H1 (cell line): ENCODE measurements around the gene TBC1D16. TPM values are rescaled to one million over a fixed set of nuclear protein-coding genes. Genes with fewer than 3 reads are reported as not detected.

ENCODE experiments used
- CTCF ChIA-PET: fragments of 300-600 bp; sonication (Branson Sonifier 250); formaldehyde crosslinking; loops from one replicate; lab custom pipeline; 2021; ENCODE audit not compliant: partially characterized antibody; lab: Charles Lee
- POLR2A ChIA-PET: fragments of 300-600 bp; sonication (Branson Sonifier 250); formaldehyde crosslinking; loops from one replicate; lab custom pipeline; 2021; ENCODE audit warnings: inconsistent platforms; ENCODE audit not compliant: partially characterized antibody; lab: Charles Lee
- DNase-seq, 2 experiments: peaks; one replicate each; pipeline versions ENCODE4 v3.0.0 to v3.0.0-alpha.2; 2010 to 2022; ENCODE audit warnings: low spot score in 2 of 2, low read depth in 1 of 2, mixed read lengths in 1 of 2
- FAIRE-seq: peaks from 2 replicates; lab custom pipeline; 2011; peaks lifted over from hg19 to GRCh38; lab: Jason Lieb, UNC
- H2AFZ ChIP-seq: 2 replicates; pipeline ENCODE4 v1.8.1; 2012; ENCODE audit warnings: low read length, inconsistent platforms
- H2AK5ac ChIP-seq: 2 replicates; pipeline ENCODE4 v1.6.1; 2013; ENCODE audit warnings: low read depth, low read length
- H2BK120ac ChIP-seq: replicated peaks from 2 replicates; pipeline ENCODE3; 2013; ENCODE audit warnings: low read depth, low read length, inconsistent platforms
- H2BK12ac ChIP-seq: 2 replicates; pipeline ENCODE4 v1.6.1; 2013; ENCODE audit warnings: low read depth, low read length
- H2BK15ac ChIP-seq: 2 replicates; pipeline ENCODE4 v1.6.1; 2013; ENCODE audit warnings: low read length
- H2BK20ac ChIP-seq: 2 replicates; pipeline ENCODE4 v1.6.1; 2013; ENCODE audit warnings: low read length
- H2BK5ac ChIP-seq: 2 replicates; pipeline ENCODE4 v1.6.1; 2013; ENCODE audit warnings: low read depth, low read length
- H3K14ac ChIP-seq: 2 replicates; pipeline ENCODE4 v1.6.1; 2013; ENCODE audit warnings: inconsistent platforms; ENCODE audit not compliant: insufficient read length
- H3K18ac ChIP-seq: 2 replicates; pipeline ENCODE4 v1.6.1; 2013; ENCODE audit warnings: low read length; ENCODE audit errors: extremely low read depth
- H3K23ac ChIP-seq: 2 replicates; pipeline ENCODE4 v1.6.1; 2013; ENCODE audit warnings: inconsistent platforms; ENCODE audit not compliant: insufficient read length
- H3K23me2 ChIP-seq: 2 replicates; pipeline ENCODE4 v1.6.1; 2013; ENCODE audit warnings: low read depth, low read length
- H3K27ac ChIP-seq: 2 replicates; pipeline ENCODE4 v1.6.1; 2011; ENCODE audit warnings: low read depth, low read length, inconsistent platforms
- H3K27me3 ChIP-seq, 4 experiments: replicated peaks in 1 of 4; 1 replicate in 1 of 4; 2 replicates in 3 of 4; pipeline versions ENCODE4 v1.6.1 to v1.8.1; 2011 to 2013; ENCODE audit warnings: low read length in 3 of 4, mild to moderate bottlenecking in 3 of 4, inconsistent platforms in 2 of 4, mixed read lengths in 2 of 4, moderate library complexity in 1 of 4; ENCODE audit not compliant: control insufficient read depth in 3 of 4, insufficient read depth in 3 of 4; ENCODE audit errors: extremely low read depth in 1 of 4
- H3K36me3 ChIP-seq, 4 experiments: 2 replicates each; pipeline versions ENCODE4 v1.6.1 to v1.8.1; 2011 to 2013; ENCODE audit warnings: mild to moderate bottlenecking in 4 of 4, low read length in 3 of 4, moderate library complexity in 2 of 4, control low read depth in 1 of 4, inconsistent platforms in 1 of 4; ENCODE audit not compliant: insufficient read depth in 4 of 4, control insufficient read depth in 2 of 4
- H3K4ac ChIP-seq: replicated peaks from 2 replicates; pipeline ENCODE3; 2013; ENCODE audit warnings: low read length, low read depth, mixed read lengths, inconsistent platforms; ENCODE audit not compliant: insufficient read length
- H3K4me1 ChIP-seq, 4 experiments: replicated peaks in 1 of 4; 1 replicate in 1 of 4; 2 replicates in 3 of 4; pipeline versions ENCODE4 v1.6.1 to v1.8.1; 2011 to 2013; ENCODE audit warnings: low read length in 3 of 4, inconsistent platforms in 2 of 4, mixed read lengths in 1 of 4; ENCODE audit not compliant: insufficient read depth in 4 of 4, control insufficient read depth in 3 of 4
- H3K4me2 ChIP-seq, 2 experiments: 2 replicates each; pipeline versions ENCODE4 v1.6.1 to v1.8.1; 2011 to 2013; ENCODE audit warnings: low read depth in 2 of 2, low read length in 2 of 2, control low read depth in 1 of 2, inconsistent platforms in 1 of 2, mild to moderate bottlenecking in 1 of 2; ENCODE audit not compliant: insufficient read depth in 1 of 2
- H3K4me3 ChIP-seq, 4 experiments: fragments of 200-600, 300-600 bp in 1 of 4; sonication (generic), shearing (Covaris generic), sonication (Bioruptor Twin) in 1 of 4; 2 replicates each; pipeline versions ENCODE4 v1.5.1 to v1.8.1; 2011 to 2016; ENCODE audit warnings: low read length in 4 of 4, low read depth in 3 of 4, control low read depth in 2 of 4, inconsistent platforms in 2 of 4, mild to moderate bottlenecking in 2 of 4, mixed read lengths in 1 of 4, moderate library complexity in 1 of 4; ENCODE audit not compliant: insufficient read depth in 2 of 4; ENCODE audit errors: extremely low read depth in 1 of 4
- H3K56ac ChIP-seq: replicated peaks from 2 replicates; pipeline ENCODE3; 2013; ENCODE audit warnings: low read depth, mild to moderate bottlenecking, mixed read lengths, low read length, inconsistent platforms; ENCODE audit not compliant: insufficient read length
- H3K79me1 ChIP-seq: 2 replicates; pipeline ENCODE4 v1.6.1; 2013; ENCODE audit warnings: low read depth, low read length, control low read depth
- H3K79me2 ChIP-seq, 2 experiments: 2 replicates each; pipeline versions ENCODE4 v1.6.1 to v1.8.1; 2012 to 2013; ENCODE audit warnings: low read length in 2 of 2, mild to moderate bottlenecking in 2 of 2, inconsistent platforms in 1 of 2; ENCODE audit not compliant: insufficient read depth in 2 of 2, control insufficient read depth in 1 of 2
- H3K9ac ChIP-seq, 4 experiments: replicated peaks in 1 of 4; 1 replicate in 1 of 4; 2 replicates in 3 of 4; pipeline versions ENCODE4 v1.6.1 to v1.8.1; 2011 to 2013; ENCODE audit warnings: low read depth in 3 of 4, low read length in 3 of 4, control low read depth in 2 of 4, mild to moderate bottlenecking in 2 of 4, moderate library complexity in 2 of 4, inconsistent platforms in 1 of 4; ENCODE audit errors: extremely low read depth in 1 of 4
- H3K9me3 ChIP-seq, 2 experiments: 2 replicates each; pipeline versions ENCODE4 v1.6.1 to v1.8.1; 2012 to 2013; ENCODE audit warnings: mild to moderate bottlenecking in 2 of 2, moderate library complexity in 2 of 2, control low read depth in 1 of 2, inconsistent platforms in 1 of 2, low read depth in 1 of 2, low read length in 1 of 2, mixed read lengths in 1 of 2; ENCODE audit not compliant: insufficient read depth in 2 of 2
- H4K20me1 ChIP-seq, 2 experiments: replicated peaks in 1 of 2; 2 replicates each; pipeline versions ENCODE3 to v1.8.1; 2011 to 2013; ENCODE audit warnings: inconsistent platforms in 2 of 2, low read length in 2 of 2, mild to moderate bottlenecking in 1 of 2; ENCODE audit not compliant: insufficient read depth in 2 of 2, control insufficient read depth in 1 of 2
- H4K5ac ChIP-seq: 2 replicates; pipeline ENCODE4 v1.6.1; 2013; ENCODE audit warnings: low read length, low read depth, mixed read lengths, inconsistent platforms; ENCODE audit not compliant: insufficient read length
- H4K8ac ChIP-seq: 2 replicates; pipeline ENCODE4 v1.8.0; 2013; ENCODE audit warnings: mild to moderate bottlenecking, moderate library complexity, low read length, inconsistent platforms; ENCODE audit not compliant: insufficient read depth; ENCODE audit errors: extremely low read depth
- H4K91ac ChIP-seq: replicated peaks from 2 replicates; pipeline ENCODE3; 2013; ENCODE audit warnings: low read length, mixed read lengths, inconsistent platforms; ENCODE audit not compliant: insufficient read length
- JUND ChIP-seq: IDR thresholded peaks from 2 replicates; pipeline ENCODE4 v1.6.1; 2011; ENCODE audit warnings: mild to moderate bottlenecking, improper control_type of control experiment, low read length
- POLR2A ChIP-seq, 2 experiments: IDR thresholded peaks; 1 replicate in 1 of 2; 2 replicates in 1 of 2; pipeline ENCODE4 v1.6.1; 2011; ENCODE audit warnings: low read depth in 2 of 2, low read length in 2 of 2, mild to moderate bottlenecking in 2 of 2; ENCODE audit errors: control extremely low read depth in 1 of 2
- WGBS, 2 experiments: shearing (Covaris generic) in 1 of 2; methylation state at CpG; one replicate each; pipeline versions ENCODE4 v1.1.6 to v1.1.7; 2013 to 2015; ENCODE audit warnings: low lambda C conversion rate in 2 of 2, mixed read lengths in 2 of 2, inconsistent platforms in 1 of 2, low coverage in 1 of 2, missing lambda C conversion rate in 1 of 2; ENCODE audit not compliant: insufficient replicate concordance in 2 of 2, insufficient coverage in 1 of 2, insufficient read length in 1 of 2; ENCODE audit errors: extremely low coverage in 1 of 2, missing lambda C conversion rate in 1 of 2; 5-methylcytosine and 5-hydroxymethylcytosine counted together
- polyA plus RNA-seq, 7 experiments: library from polyadenylated mRNA; depleted of rRNA in 3 of 7; stranded (reverse) in 5 of 7; unstranded in 2 of 7; fragments of >200 nt in 5 of 7; fragments of 200-250 nt in 2 of 7; gene quantifications; 1 replicate in 5 of 7; 2 replicates in 1 of 7; 4 replicates in 1 of 7; pipeline versions ENCODE4 v1.2.1 to v1.2.3, GENCODE V29; 2011 to 2013; ENCODE audit warnings: missing spikeins in 2 of 7, mixed read lengths in 2 of 7
- total RNA-seq: library from RNA; stranded (reverse); fragmentation: NEBNext Ultra II Directional; extraction: Animal tissue kit (Norgen Biotek cat#: 25700); gene quantifications from 2 replicates; pipeline ENCODE4 v1.2.1, GENCODE V29; 2021

TBC1D16 gene
- total and polyA plus RNA-seq, 2 of the 8 experiments (the other 6 are each of a cell fraction or from before 2014, with no cell fraction given) = 21.1 to 109 TPM

GRCh38 chr17:79987187-79987934 is 48.3 kb downstream of the TBC1D16 start:
- no peak overlapping the region for H3K9ac ChIP-seq
- ChIA-PET CTCF (interaction anchor here (0.6 to 5.2 kb wide), 8 partner anchors 12 to 494 kb away, joined by 3 to 29 read pairs (median 4); no protein-coding TSS in a partner anchor), POLR2A (interaction anchor here (0.6 to 0.7 kb wide), 2 partner anchors 11 to 56 kb away, joined by 3 read pairs; no protein-coding TSS in a partner anchor)
- 85% methylated on average over 18 of the region's 18 CpGs; no CpG with 5 or more reads in 1 of the 2 experiments for WGBS, 2 experiments
- H2BK12ac ChIP-seq = no peak overlapping the region
- H3K4me3 ChIP-seq = no peak overlapping the region
- H3K4me1 ChIP-seq = peaks cover 5 to 21% (median 14%) of the 10 kb centered on the region in 4 experiments
- no peak overlapping the region for H3K4ac ChIP-seq
- peaks cover 0 to 26% of the 10 kb centered on the region in 2 experiments; a peak in 1 of 4 replicates for H3K79me2 ChIP-seq
- H2BK5ac ChIP-seq = no peak overlapping the region
- peaks cover 0 to 2% (median 0%) of the 10 kb centered on the region in 4 experiments; a peak in 1 of 8 replicates for H3K36me3 ChIP-seq
- H3K23me2 ChIP-seq = no peaks in the 10 kb centered on the region
- no peak overlapping the region for H2BK20ac ChIP-seq
- H4K91ac ChIP-seq = no peak overlapping the region
- H3K14ac ChIP-seq = no peak overlapping the region
- no peak overlapping the region; the same call in 1 of the 2 replicates for H4K8ac ChIP-seq
- H3K56ac ChIP-seq = no peak overlapping the region
- H3K9me3 ChIP-seq = no peaks in the 10 kb centered on the region
- H3K23ac ChIP-seq = no peak overlapping the region
- no peak overlapping the region for H2BK120ac ChIP-seq
- no peak overlapping the region for H3K18ac ChIP-seq
- H3K27me3 ChIP-seq = peaks cover 0 to 2% (median 0%) of the 10 kb centered on the region in 4 experiments; a peak in 3 of 7 replicates
- no peak overlapping the region for H4K5ac ChIP-seq
- H2BK15ac ChIP-seq = no peak overlapping the region
- no peak overlapping the region for H2AK5ac ChIP-seq
- FAIRE-seq (no peak), DNase-seq (no peak)
- H2AFZ ChIP-seq = no peak overlapping the region
- H3K4me2 ChIP-seq = no peak overlapping the region
- TF ChIP-seq POLR2A (IDR thresholded peaks at IDR 0.05; ENCODE audit: control extremely low read depth in 1 of 2, low read depth in 2 of 2, low read length in 2 of 2) (no peak), JUND (0 out of 2 replicates have a peak, but pooled peaks have one; percentile 21)
- peaks cover 15% of the 10 kb centered on the region for H3K79me1 ChIP-seq
- no peak overlapping the region; the same call in 1 of the 2 replicates for H3K27ac ChIP-seq
- H4K20me1 ChIP-seq = peaks cover 11 to 12% of the 10 kb centered on the region in 2 experiments
